Stimulated activated naive CD4-positive, alpha-beta T cell treated with Interleukin-2 at 50 U/mL for 16 hours (primary cell): Measurements from ENCODE around the gene DSCAM.

Source experiments
- DNase-seq: peaks from one replicate; lab custom pipeline; 2025; lab: John Stamatoyannopoulos, UW

Gene DSCAM

GRCh38 chr21:40837456-40837855 lies 9.5 kb downstream of the DSCAM start:
- no peak for DNase-seq

GRCh38 chr21:40835184-40835694 lies 11.7 kb downstream of the DSCAM start:
- DNase-seq = no peak

- DNase-seq = no peak
Observed at GRCh38 chr21:40833184-40833583, 13.8 kb downstream of the DSCAM start.

- no peak for DNase-seq
Observed at GRCh38 chr21:40832316-40832715, 14.6 kb downstream of the DSCAM start.

- no peak for DNase-seq
Observed at GRCh38 chr21:40830836-40831235, 16.1 kb downstream of the DSCAM start.

GRCh38 chr21:40829791-40830190 lies 17.2 kb downstream of the DSCAM start:
- DNase-seq = no peak

- DNase-seq = no peak
Observed at GRCh38 chr21:40829308-40829707, 17.6 kb downstream of the DSCAM start.

- no peak for DNase-seq
Observed at GRCh38 chr21:40827509-40827908, 19.4 kb downstream of the DSCAM start.

- DNase-seq = no peak
Observed at GRCh38 chr21:40819071-40819900, 27.7 kb downstream of the DSCAM start.

- no peak for DNase-seq
Observed at GRCh38 chr21:40813918-40814317, 33.0 kb downstream of the DSCAM start.

- no peak for DNase-seq
Observed at GRCh38 chr21:40809673-40810197, 37.2 kb downstream of the DSCAM start.

GRCh38 chr21:40803101-40803500 lies 43.9 kb downstream of the DSCAM start:
- DNase-seq = no peak

- no peak for DNase-seq
Observed at GRCh38 chr21:40800126-40800525, 46.8 kb downstream of the DSCAM start.

GRCh38 chr21:40797891-40798290 lies 49.1 kb downstream of the DSCAM start:
- no peak for DNase-seq

GRCh38 chr21:40797410-40797809 lies 49.5 kb downstream of the DSCAM start:
- no peak for DNase-seq

- DNase-seq = no peak
Observed at GRCh38 chr21:40796464-40796863, 50.5 kb downstream of the DSCAM start.

- no peak for DNase-seq
Observed at GRCh38 chr21:40795313-40795712, 51.6 kb downstream of the DSCAM start.

- DNase-seq = no peak
Observed at GRCh38 chr21:40792691-40793456, 54.1 kb downstream of the DSCAM start.

GRCh38 chr21:40788635-40789034 lies 58.3 kb downstream of the DSCAM start:
- DNase-seq = no peak

GRCh38 chr21:40783404-40783803 lies 63.6 kb downstream of the DSCAM start:
- no peak for DNase-seq

- no peak for DNase-seq
Observed at GRCh38 chr21:40770435-40771055, 76.4 kb downstream of the DSCAM start.

- no peak for DNase-seq
Observed at GRCh38 chr21:40769231-40769630, 77.7 kb downstream of the DSCAM start.
